Measurements from ENCODE around the gene SLC6A4. TPM values are rescaled to one million over a fixed set of nuclear protein-coding genes. Genes with fewer than 3 reads are reported as not detected.
A peak's percentile ranks its signal among the peaks of the same experiment; 100 is the strongest.
"Not testable (repeated sequence)": the region's sequence is repeated elsewhere in the genome, so short reads cannot be mapped to it uniquely, and the experiment has no call there.

Gene SLC6A4
- total RNA-seq, 1 experiment from 2014 or later = not detected

DNA sequence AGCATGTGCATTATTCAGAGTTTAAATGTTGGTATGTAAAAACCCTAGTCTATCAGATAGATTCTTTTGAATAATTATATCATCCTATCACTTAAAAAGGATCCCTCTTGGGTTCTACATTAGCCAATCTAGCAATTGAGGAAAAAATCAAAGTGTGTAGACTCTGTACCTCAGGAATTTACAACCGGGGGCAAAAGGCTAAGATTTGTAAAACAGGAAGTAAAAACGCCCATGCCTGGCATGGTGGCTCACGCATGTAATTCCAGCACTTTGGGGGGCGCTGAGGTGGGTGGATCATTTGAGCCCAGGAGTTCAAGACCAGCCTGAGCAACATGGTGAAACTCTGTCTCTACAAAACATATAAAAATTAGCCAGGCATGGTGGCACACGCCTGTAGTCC is 58.6 kb downstream of the SLC6A4 start:
- no peak for DNase-seq (ENCODE audit: low read depth)

DNA sequence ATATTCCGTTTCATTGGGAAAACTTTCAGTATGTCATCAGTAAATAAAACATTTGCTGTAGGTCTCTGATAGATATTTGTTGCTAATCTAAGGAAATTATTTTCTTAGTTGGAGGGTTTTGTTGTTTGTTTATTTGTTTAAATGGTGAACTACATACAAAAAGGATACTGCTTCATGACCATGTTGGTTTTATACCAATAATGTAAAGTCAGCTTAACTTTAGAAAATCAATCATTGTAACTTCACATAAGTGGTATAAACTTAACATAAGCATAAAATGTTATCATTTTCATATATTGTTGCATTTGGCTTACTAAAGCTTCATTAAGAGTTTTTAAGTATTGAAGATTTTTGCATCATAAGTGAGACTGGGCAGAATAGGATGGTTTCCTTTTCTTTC is 60.9 kb downstream of the SLC6A4 start:
- no peak for DNase-seq (ENCODE audit: low read depth)

DNA sequence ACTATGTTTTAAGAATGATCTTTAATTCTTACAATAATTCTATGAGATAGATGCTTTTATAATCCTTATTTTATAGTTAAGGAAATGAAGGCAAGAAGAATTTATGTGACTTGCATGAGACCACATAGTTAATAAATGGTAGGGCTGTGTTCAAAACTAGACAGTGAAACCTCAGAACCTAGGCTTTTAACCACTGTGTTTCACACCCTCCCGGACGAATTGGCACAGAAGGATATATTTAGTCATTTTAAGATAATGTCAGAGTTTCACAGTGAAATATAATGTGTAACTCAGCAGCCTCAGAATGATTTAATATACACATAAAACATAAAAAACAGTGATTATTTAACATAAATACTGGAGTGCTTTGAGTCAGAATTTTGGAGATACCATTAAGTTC is 61.8 kb downstream of the SLC6A4 start:
- DNase-seq (ENCODE audit: low read depth) = no peak

DNA sequence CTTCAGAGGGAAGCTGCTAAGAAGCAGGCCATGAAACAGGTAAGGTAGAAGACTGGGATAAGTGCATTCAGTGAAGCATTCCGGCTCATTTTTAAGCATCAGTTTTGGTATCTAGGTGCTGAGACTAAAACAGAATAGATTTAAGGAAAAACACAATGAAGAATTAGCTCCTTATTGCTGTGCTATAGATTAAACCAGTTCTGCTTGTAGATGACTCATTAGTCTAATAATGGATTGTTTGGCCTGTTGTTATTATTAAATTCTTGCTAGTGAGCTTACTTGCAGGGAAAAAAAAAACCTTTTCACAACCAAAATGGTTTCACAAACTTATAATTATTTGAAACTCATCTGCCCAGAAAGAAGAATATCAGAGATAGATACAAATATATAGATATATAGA is 62.9 kb downstream of the SLC6A4 start:
- no peak for DNase-seq (ENCODE audit: low read depth)

DNA sequence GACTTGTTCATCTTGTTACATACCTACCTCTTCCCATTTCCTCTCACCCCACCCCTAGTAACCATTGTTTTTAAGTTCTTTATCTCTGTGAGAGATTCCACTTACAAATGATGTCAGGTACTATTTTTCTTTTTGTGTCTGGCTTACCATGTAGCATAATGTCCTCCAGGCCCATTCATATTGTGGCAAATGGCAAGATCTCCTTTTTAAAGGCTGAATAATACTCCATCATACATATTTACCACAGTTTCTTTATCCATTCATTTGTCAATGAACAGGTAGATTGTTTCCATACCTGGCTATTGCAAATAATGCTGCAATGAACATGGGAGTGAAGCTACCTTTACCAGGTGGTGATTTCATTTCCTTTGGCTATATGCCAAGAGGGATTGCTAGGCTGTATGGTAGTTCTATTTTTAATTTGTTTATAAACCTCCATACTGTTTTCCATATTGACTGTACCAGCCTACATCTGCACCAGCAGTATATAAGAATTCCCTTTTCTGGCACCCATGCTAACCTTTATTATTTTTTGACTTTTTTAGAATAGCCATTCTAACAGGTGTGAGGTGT is 65.0 kb downstream of the SLC6A4 start:
- DNase-seq (ENCODE audit: low read depth) = no peak

DNA sequence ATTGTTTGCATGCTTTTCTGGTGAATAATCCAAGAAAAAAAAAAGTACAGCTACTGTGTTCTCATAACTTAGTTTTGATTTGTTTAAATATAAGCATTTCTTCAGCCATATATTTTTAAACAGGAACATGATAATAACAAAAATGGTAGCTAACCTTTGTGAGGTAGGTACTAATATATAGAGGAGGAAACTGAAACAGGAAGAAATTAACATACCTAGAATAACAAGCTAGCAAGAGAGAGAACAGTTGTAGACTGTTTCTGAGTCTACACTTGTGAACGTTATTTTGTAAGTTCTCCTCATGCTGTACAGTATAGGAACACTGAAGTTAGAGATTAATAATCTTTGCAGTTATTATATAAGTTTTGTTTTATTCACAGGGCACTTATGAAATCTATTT is 69.5 kb downstream of the SLC6A4 start:
- no peak for DNase-seq (ENCODE audit: low read depth)

DNA sequence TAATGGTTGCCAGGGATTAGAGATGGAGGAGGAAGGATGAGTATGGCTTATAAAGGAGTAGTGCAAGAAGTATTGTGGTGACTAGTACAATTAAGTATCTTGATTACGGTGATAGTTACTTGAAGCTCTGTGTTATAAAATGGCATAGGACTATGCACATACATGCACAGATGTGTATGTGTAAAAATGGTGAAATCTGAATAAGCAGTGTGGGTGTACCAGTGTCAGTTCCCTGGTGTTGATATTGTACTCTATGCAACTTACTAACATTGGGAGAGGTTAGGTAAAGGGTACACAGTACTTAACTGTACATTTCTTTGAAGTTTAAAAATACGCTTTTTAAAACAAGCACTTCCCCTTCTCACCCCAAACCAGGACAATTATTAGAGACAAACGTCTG is 70.3 kb downstream of the SLC6A4 start:
- DNase-seq (ENCODE audit: low read depth) = no peak

DNA sequence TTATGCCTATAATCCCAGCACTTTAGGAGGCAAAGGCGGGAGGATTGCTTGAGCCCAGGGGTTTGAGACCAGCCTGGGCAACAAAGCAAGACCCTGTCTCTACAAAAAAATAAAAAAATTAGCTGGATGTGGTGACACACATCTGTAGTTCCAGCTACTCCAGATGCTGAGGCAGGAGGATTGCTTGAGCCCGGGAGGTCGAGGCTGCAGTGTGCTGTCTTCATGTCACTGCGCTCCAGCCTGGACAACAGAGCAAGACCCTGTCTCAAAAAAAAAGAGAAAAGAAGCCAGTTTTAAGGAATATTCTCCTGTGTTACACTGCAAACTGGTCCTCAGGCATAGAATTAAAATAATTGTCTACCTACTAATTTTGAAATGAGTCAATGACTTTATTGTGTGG is 71.0 kb downstream of the SLC6A4 start:
- no peak for DNase-seq (ENCODE audit: low read depth)

DNA sequence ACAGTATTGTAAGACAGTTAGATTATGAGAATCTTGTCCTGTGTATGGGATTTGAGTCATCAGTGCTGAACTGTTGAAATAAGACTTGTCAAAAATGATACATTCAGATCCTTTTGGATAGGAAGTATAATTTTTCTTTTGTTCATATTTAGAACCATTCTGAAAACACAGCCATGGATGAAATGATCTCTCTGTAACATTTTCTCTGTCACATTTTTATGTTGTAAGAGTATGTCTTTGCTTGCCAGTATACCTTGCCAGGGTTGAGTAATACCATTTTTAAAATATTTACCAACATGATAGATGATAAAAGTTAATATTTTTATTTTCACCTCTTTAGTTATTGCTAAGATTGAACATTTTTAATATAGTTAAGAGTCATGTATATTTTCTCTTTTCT is 73.9 kb downstream of the SLC6A4 start:
- DNase-seq (ENCODE audit: low read depth) = no peak

DNA sequence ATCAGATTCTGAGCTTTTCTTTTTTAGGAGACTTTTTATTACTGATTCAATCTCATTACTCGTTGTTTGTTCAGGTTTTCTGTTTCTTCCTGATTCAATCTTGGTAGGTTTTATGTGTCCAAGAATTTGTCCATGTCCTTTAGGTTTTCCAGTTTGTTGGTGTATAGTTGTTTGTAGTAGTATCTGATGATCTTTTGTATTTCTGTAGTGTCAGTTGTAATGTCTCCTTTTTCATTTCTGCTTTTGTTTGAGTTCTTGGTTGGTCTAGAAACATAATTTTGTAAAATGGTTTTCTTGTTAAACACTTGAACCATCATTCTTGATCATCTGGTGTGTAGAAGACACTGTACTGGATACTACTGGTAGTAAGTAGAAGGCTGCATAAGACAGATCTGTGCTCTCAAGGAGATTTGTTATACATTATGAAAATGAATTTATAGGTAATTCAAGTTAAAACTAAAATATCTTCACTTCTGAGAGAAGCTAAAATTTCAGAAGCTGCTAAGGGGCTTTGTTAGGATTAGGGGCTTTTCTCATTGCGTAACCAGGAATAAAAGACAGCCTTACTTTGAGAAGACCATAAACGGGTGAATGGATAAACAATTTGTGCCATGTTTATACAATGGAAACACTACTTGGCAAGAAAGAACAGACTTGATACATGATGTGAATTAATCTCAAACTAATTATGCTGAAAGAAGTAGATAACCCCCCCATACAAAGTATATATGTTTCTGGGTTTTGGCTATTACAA is 74.9 kb downstream of the SLC6A4 start:
- no peak for DNase-seq (ENCODE audit: low read depth)

DNA sequence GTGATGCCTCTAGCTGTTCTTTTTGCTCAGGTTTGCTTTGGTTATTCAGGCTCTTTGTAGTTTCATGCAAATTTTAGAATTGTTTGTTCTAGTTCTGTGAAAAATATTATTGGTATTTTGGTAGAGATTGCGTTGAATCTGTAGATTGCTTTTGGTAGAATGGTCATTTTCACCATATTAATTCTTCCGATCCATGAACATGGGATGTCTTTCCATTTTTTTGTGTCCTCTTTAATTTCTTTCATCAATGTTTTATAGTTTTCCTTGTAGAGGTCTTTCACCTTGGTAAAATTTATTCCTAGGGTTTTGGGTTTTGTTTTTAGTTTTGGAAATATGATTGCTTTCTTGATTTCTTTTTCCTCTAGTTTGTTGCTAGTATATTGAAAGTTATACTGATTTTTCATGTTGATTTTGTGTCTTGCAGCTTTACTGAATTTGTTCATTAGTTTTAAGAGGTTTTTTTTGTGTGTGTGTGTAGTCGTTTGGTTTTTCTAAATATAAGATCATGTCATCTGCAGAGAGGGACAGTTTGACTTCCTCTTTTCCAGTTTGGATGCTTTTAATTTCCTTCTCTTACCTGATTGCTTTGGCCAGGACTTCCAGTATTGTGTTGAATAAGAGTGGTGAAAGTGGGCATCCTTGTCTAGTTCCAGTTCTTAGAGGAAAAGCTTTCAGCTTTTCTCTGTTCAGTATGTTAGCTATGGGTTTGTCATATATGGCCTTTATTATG is 76.4 kb downstream of the SLC6A4 start:
- DNase-seq (ENCODE audit: low read depth) = no peak

DNA sequence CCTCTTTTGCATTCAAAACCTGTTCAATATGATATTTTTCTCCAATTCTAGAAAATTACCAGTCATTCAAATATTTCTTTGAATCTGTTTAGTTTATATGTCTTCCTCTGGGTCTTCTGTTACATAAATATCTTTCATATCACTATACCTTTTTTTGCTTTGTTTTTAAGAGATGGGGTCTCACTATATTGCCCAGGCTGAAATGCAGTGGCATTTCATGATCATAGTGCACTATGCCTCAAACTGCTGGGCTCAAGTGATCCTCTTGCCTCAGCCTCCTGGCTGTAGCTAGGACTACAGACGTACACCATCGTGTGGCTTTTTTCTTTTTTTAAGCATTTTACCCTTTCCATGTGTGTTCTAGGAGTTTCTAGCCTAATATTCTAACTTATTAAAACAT is 80.1 kb downstream of the SLC6A4 start:
- DNase-seq (ENCODE audit: low read depth) = no peak

DNA sequence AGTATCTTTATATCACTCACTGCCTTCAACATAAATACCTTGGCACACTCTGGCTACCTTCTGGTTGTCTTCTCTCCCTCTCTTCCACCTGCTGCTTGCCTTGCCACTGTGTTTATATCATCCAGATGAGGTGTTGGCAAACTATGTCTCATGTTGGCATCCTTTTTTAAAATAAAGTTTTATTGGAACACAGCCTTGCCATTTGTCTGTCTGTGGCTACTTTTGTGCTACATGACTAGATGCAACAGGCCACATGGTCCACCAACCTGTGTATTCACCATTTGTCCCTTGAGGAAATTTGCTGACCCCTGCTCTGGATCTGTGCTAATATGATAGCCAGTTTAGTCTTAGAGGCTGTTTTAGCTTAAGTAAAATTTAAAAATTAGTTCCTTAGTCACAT is 82.0 kb downstream of the SLC6A4 start:
- DNase-seq (ENCODE audit: low read depth) = no peak

DNA sequence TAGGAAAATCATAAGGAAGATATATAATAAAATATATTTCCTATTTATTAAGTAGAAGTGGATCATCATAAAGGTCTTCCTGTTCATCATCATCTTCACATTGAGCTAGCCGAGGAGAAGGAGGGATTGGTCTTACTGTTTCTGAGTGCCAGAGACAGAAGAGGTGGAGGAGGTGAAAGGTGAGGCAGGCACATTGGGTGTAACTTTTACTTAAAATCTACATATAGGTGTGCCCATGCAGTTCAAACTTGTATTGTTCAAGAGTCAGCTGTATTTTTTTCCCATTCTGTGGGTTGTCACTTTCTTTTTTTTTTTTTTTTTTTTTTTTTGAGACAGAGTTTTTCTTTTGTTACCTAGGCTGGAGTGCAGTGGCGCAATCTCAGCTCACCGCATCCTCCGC is 84.0 kb downstream of the SLC6A4 start:
- no peak for DNase-seq (ENCODE audit: low read depth)

DNA sequence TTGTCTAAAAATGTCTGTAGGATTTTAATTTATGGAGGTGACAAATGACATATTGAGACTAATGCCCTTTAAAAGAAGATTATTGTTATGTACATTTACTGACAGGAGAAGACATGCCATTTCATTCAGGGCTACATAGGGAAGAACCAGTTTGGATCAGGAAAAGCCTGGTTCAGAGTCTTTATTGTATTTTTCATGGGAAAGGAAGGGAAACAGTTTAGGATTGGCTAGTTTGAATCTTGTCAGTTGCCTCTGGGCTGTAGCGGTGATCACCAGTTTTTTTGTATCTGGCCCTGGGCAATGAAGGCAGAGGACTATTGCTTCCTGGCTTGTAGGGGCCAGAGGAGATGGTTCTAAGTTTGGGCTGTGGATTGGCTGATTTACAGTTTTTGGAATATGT is 87.1 kb downstream of the SLC6A4 start:
- DNase-seq (ENCODE audit: low read depth) = no peak

DNA sequence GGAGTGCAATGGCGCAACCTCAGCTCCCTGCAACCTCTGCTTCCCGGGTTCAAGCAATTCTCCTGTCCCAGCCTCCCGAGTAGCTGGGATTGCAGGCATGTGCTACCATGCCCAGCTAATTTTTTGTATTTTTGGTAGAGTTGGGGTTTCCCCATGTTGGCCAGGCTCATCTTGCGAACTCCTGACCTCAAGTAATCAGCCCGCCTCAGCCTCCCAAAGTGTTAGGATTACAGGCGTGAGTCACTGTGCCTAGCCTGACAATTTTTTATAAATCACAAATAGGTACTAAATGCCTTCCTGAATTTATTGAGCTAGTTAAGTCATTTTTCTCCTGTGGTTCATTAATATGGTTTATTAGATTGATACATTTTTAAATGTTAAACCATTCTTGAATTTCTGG is 87.6 kb downstream of the SLC6A4 start:
- not testable (repeated sequence) for DNase-seq (ENCODE audit: low read depth)

Small RNAs within 50 kb of the gene (small RNA-seq; reads per million reads assigned to genes)
- 443 reads per million, percentile 98 among the genes with 10 or more reads in this experiment for gene RF00154

Other genes starting within 250 kb of the SLC6A4 start
- 8.1 and 14.1 TPM in 2 replicates for gene NSRP1, start 118.9 kb downstream of the SLC6A4 start, total RNA-seq (2014; rRNA removed; shearing (Covaris generic))
- gene BLMH, start 56.2 kb upstream of the SLC6A4 start, total RNA-seq (2014; rRNA removed; shearing (Covaris generic)) = 32.7 and 53.8 TPM in 2 replicates
- gene TMIGD1, start 98.4 kb upstream of the SLC6A4 start, total RNA-seq (2014; rRNA removed; shearing (Covaris generic)) = not detected in 2 replicates
- gene CPD, start 143.2 kb upstream of the SLC6A4 start, total RNA-seq (2014; rRNA removed; shearing (Covaris generic)) = 30.8 and 55.9 TPM in 2 replicates
- gene GOSR1, start 241.7 kb upstream of the SLC6A4 start, total RNA-seq (2014; rRNA removed; shearing (Covaris generic)) = 20.8 and 27.4 TPM in 2 replicates